ENCODE results near the gene TM7SF3. TPM values are rescaled to one million over a fixed set of nuclear protein-coding genes. Genes with fewer than 3 reads are reported as not detected.
A peak's percentile ranks its signal among the peaks of the same experiment; 100 is the strongest.
"Not testable (repeated sequence)": the region's sequence is repeated elsewhere in the genome, so short reads cannot be mapped to it uniquely, and the experiment has no call there.

TM7SF3 gene
- total RNA-seq, result 10 to 100 TPM; 30.7 to 42.7 TPM

GRCh38 chr12:27014085-27014858 is at the start of gene TM7SF3:
Gene TM7SF3, minus strand, starts transcription at chr12:27014384. Its CDS starts 216 bp downstream, at chr12:27014168.
- Mint-ChIP-seq H3K27me3 (no peaks in the 10 kb centered on the region), H3K27ac (peak within 1 kb of the TSS; percentile 92), H3K4me1 (peaks cover 26% of the 10 kb centered on the region), H3K4me3 (peak within 1 kb of the TSS; percentile 87), H3K36me3 (ENCODE audit: low read depth) (peaks cover 15% of the 10 kb centered on the region), H3K9me3 (no peaks in the 10 kb centered on the region)
- peak; percentile 87 for ATAC-seq (replicated peaks)

- Mint-ChIP-seq H3K36me3 (ENCODE audit: low read depth) (peaks cover 5% of the 10 kb centered on the region), H3K4me3 (no peak overlapping the region), H3K4me1 (no peaks in the 10 kb centered on the region), H3K27me3 (no peaks in the 10 kb centered on the region), H3K27ac (peak overlapping the region; percentile 65), H3K9me3 (no peaks in the 10 kb centered on the region)
- ATAC-seq (replicated peaks), result no peak
Observed at GRCh38 chr12:27063250-27063851, 49.2 kb upstream of the TM7SF3 start.

- ATAC-seq (replicated peaks), result peak; percentile 19
- no peaks in the 10 kb centered on the region for H3K27me3 Mint-ChIP-seq
- H3K36me3 Mint-ChIP-seq (ENCODE audit: low read depth), result peaks cover 5% of the 10 kb centered on the region
- H3K27ac Mint-ChIP-seq, result no peak overlapping the region
- no peaks in the 10 kb centered on the region for H3K9me3 Mint-ChIP-seq
- H3K4me1 Mint-ChIP-seq, result no peaks in the 10 kb centered on the region
- peak overlapping the region; percentile 7 for H3K4me3 Mint-ChIP-seq
Observed at GRCh38 chr12:27061317-27061716, 47.1 kb upstream of the TM7SF3 start.

- Mint-ChIP-seq H3K36me3 (ENCODE audit: low read depth) (peaks cover 5% of the 10 kb centered on the region), H3K4me3 (no peak overlapping the region), H3K27ac (no peak overlapping the region), H3K9me3 (no peaks in the 10 kb centered on the region), H3K4me1 (no peaks in the 10 kb centered on the region), H3K27me3 (no peaks in the 10 kb centered on the region)
- ATAC-seq (replicated peaks), result no peak
Observed at GRCh38 chr12:27060740-27061139, 46.6 kb upstream of the TM7SF3 start.

GRCh38 chr12:27057543-27057942 is 43.4 kb upstream of the TM7SF3 start:
- no peak for ATAC-seq (replicated peaks)
- Mint-ChIP-seq H3K4me1 (no peaks in the 10 kb centered on the region), H3K27me3 (no peaks in the 10 kb centered on the region), H3K27ac (no peak overlapping the region), H3K36me3 (ENCODE audit: low read depth) (peaks cover 5% of the 10 kb centered on the region), H3K4me3 (no peak overlapping the region), H3K9me3 (no peaks in the 10 kb centered on the region)

- Mint-ChIP-seq H3K4me3 (no peak overlapping the region), H3K36me3 (ENCODE audit: low read depth) (no peaks in the 10 kb centered on the region), H3K4me1 (no peaks in the 10 kb centered on the region)
Observed at GRCh38 chr12:27055966-27056365, 41.8 kb upstream of the TM7SF3 start.

GRCh38 chr12:27052742-27053141 is 38.6 kb upstream of the TM7SF3 start:
- H3K9me3 Mint-ChIP-seq, result no peaks in the 10 kb centered on the region
- H3K4me3 Mint-ChIP-seq, result no peak overlapping the region
- ATAC-seq (replicated peaks), result no peak
- H3K36me3 Mint-ChIP-seq (ENCODE audit: low read depth), result no peaks in the 10 kb centered on the region
- no peaks in the 10 kb centered on the region for H3K4me1 Mint-ChIP-seq
- no peaks in the 10 kb centered on the region for H3K27me3 Mint-ChIP-seq
- H3K27ac Mint-ChIP-seq, result no peak overlapping the region

More at GRCh38 chr12:27055966-27056365, 41.8 kb upstream of the TM7SF3 start:
- no peaks in the 10 kb centered on the region for H3K27me3 Mint-ChIP-seq
- H3K9me3 Mint-ChIP-seq, result no peaks in the 10 kb centered on the region
- no peak overlapping the region for H3K27ac Mint-ChIP-seq
- no peak for ATAC-seq (replicated peaks)

GRCh38 chr12:27052176-27052575 is 38.0 kb upstream of the TM7SF3 start:
- no peaks in the 10 kb centered on the region for H3K4me1 Mint-ChIP-seq

GRCh38 chr12:27048822-27049752 is 34.9 kb upstream of the TM7SF3 start:
- Mint-ChIP-seq H3K36me3 (ENCODE audit: low read depth) (no peaks in the 10 kb centered on the region), H3K4me3 (no peak overlapping the region), H3K27ac (no peak overlapping the region), H3K27me3 (no peaks in the 10 kb centered on the region), H3K4me1 (no peaks in the 10 kb centered on the region), H3K9me3 (peaks cover 11% of the 10 kb centered on the region)
- ATAC-seq (replicated peaks), result no peak

More at GRCh38 chr12:27052176-27052575, 38.0 kb upstream of the TM7SF3 start:
- H3K36me3 Mint-ChIP-seq (ENCODE audit: low read depth), result no peaks in the 10 kb centered on the region
- ATAC-seq (replicated peaks), result no peak
- no peak overlapping the region for H3K4me3 Mint-ChIP-seq
- H3K27me3 Mint-ChIP-seq, result no peaks in the 10 kb centered on the region
- no peaks in the 10 kb centered on the region for H3K9me3 Mint-ChIP-seq
- H3K27ac Mint-ChIP-seq, result no peak overlapping the region

- Mint-ChIP-seq H3K36me3 (ENCODE audit: low read depth) (peaks cover 18% of the 10 kb centered on the region), H3K9me3 (peaks cover 16% of the 10 kb centered on the region)
- H3K27ac Mint-ChIP-seq; H3K4me3 Mint-ChIP-seq; H3K4me1 Mint-ChIP-seq; H3K27me3 Mint-ChIP-seq; ATAC-seq (replicated peaks): not testable (repeated sequence)
Observed at GRCh38 chr12:27042018-27042417, 27.8 kb upstream of the TM7SF3 start.

- H3K9me3 Mint-ChIP-seq, result peaks cover 16% of the 10 kb centered on the region
- not testable (repeated sequence) for ATAC-seq (replicated peaks); H3K27ac Mint-ChIP-seq; H3K4me1 Mint-ChIP-seq; H3K4me3 Mint-ChIP-seq; H3K27me3 Mint-ChIP-seq
- peaks cover 18% of the 10 kb centered on the region for H3K36me3 Mint-ChIP-seq (ENCODE audit: low read depth)
Observed at GRCh38 chr12:27040637-27041036, 26.5 kb upstream of the TM7SF3 start.

- Mint-ChIP-seq H3K36me3 (ENCODE audit: low read depth) (peaks cover 59% of the 10 kb centered on the region), H3K4me1 (no peaks in the 10 kb centered on the region), H3K27ac (no peak overlapping the region), H3K27me3 (no peaks in the 10 kb centered on the region), H3K4me3 (no peak overlapping the region), H3K9me3 (no peaks in the 10 kb centered on the region)
- ATAC-seq (replicated peaks), result no peak
Observed at GRCh38 chr12:27034607-27035293, 20.6 kb upstream of the TM7SF3 start.

GRCh38 chr12:27032679-27033078 is 18.5 kb upstream of the TM7SF3 start:
- H3K9me3 Mint-ChIP-seq, result no peaks in the 10 kb centered on the region
- no peak for ATAC-seq (replicated peaks)
- H3K27ac Mint-ChIP-seq, result no peak overlapping the region
- no peaks in the 10 kb centered on the region for H3K27me3 Mint-ChIP-seq
- H3K4me3 Mint-ChIP-seq, result no peak overlapping the region
- peaks cover 67% of the 10 kb centered on the region for H3K36me3 Mint-ChIP-seq (ENCODE audit: low read depth)
- no peaks in the 10 kb centered on the region for H3K4me1 Mint-ChIP-seq

GRCh38 chr12:27031531-27031930 is 17.3 kb upstream of the TM7SF3 start:
- no peak for ATAC-seq (replicated peaks)
- no peaks in the 10 kb centered on the region for H3K27me3 Mint-ChIP-seq
- no peak overlapping the region for H3K4me3 Mint-ChIP-seq
- no peak overlapping the region for H3K27ac Mint-ChIP-seq
- H3K4me1 Mint-ChIP-seq, result no peaks in the 10 kb centered on the region
- peaks cover 72% of the 10 kb centered on the region for H3K36me3 Mint-ChIP-seq (ENCODE audit: low read depth)
- H3K9me3 Mint-ChIP-seq, result no peaks in the 10 kb centered on the region
